ENCODE results near the gene DSN1. TPM values are rescaled to one million over a fixed set of nuclear protein-coding genes. Genes with fewer than 3 reads are reported as not detected.

The DSN1 gene
- total RNA-seq, 2 experiments from 2014 or later = 33.5 to 35.3 TPM

GRCh38 chr20:36744243-36744642 is 29.3 kb downstream of the DSN1 start:
- ChIA-PET CTCF (interaction anchor here (0.9 to 2.1 kb wide), 5 partner anchors 8 to 238 kb away, joined by 3 to 6 read pairs (median 3); no protein-coding TSS in a partner anchor), POLR2A (interaction anchor here (0.6 to 1.1 kb wide), 2 partner anchors 11 to 114 kb away, joined by 3 read pairs; no protein-coding TSS in a partner anchor)
- Mint-ChIP-seq H3K36me3 (ENCODE audit: low read depth) (peaks cover 9% of the 10 kb centered on the region), H3K4me1 (peaks cover 19% of the 10 kb centered on the region), H3K9me3 (no peaks in the 10 kb centered on the region), H3K27ac (peak overlapping the region; percentile 44), H3K27me3 (peaks cover 2% of the 10 kb centered on the region), H3K4me3 (peak overlapping the region; percentile 87)
- no peak for DNase-seq

DNA sequence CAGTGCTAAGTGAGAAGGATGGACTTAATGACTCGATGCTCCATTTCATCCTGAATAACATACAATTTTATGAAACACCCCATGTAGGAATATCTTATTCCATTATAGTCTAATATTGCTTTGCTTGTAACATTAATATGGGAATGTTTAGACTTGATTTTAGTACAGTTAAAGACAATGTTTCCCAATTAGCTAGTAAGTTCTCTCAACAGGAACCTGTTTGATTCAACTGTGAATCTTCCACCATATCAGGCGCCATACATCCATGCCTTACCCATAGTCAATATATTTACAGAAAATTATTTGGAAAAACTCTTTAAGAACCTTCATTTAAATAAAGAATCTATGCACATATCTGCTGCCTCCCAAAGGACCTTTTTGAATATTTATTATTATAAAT is 31.0 kb downstream of the DSN1 start:
- DNase-seq = no peak
- Mint-ChIP-seq H3K9me3 (no peaks in the 10 kb centered on the region), H3K4me1 (peaks cover 19% of the 10 kb centered on the region), H3K27ac (no peak overlapping the region), H3K27me3 (peaks cover 2% of the 10 kb centered on the region), H3K4me3 (no peak overlapping the region), H3K36me3 (ENCODE audit: low read depth) (peaks cover 9% of the 10 kb centered on the region)
- ChIA-PET POLR2A (no interaction called here), CTCF (interaction anchor here (1.0 kb wide), 1 partner anchor 9 kb away, joined by 3 read pairs; no protein-coding TSS in a partner anchor)

GRCh38 chr20:36741072-36741471 is 32.5 kb downstream of the DSN1 start:
- no peaks in the 10 kb centered on the region for H3K9me3 Mint-ChIP-seq
- POLR2A ChIA-PET = no interaction called here
- no peak overlapping the region for H3K27ac Mint-ChIP-seq
- H3K36me3 Mint-ChIP-seq (ENCODE audit: low read depth) = peaks cover 6% of the 10 kb centered on the region
- H3K4me3 Mint-ChIP-seq = no peak overlapping the region
- H3K27me3 Mint-ChIP-seq = peaks cover 2% of the 10 kb centered on the region
- DNase-seq = no peak
- CTCF ChIA-PET = interaction anchor here (0.7 to 1.3 kb wide), 5 partner anchors 14 to 114 kb away, joined by 3 to 5 read pairs (median 3); partner anchors contain the start of gene DSN1
- peaks cover 11% of the 10 kb centered on the region for H3K4me1 Mint-ChIP-seq

DNA sequence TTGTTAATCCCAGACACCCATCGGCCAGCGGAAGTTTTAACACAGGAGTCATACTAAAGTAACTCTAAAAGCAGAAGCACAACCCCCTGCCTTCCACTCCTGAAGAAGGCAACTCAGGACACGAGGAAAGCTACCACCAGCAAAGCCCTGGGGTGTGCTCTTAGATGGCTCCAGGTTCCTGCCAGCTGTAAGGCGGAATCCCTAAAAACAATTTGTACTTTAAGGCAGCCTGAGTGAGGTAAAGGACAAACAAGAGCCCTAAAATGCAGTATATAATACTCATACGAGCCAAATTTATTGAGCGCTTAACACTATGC is 36.4 kb downstream of the DSN1 start:
- Mint-ChIP-seq H3K4me3 (no peak overlapping the region), H3K9me3 (no peaks in the 10 kb centered on the region)
- POLR2A ChIA-PET = interaction anchor here (0.6 kb wide), 1 partner anchor 184 kb away, joined by 3 read pairs; no protein-coding TSS in a partner anchor

GRCh38 chr20:36736451-36737182 is 36.9 kb downstream of the DSN1 start:
- POLR2A ChIA-PET = interaction anchor here (0.6 kb wide), 1 partner anchor 185 kb away, joined by 3 read pairs; no protein-coding TSS in a partner anchor
- H3K27ac Mint-ChIP-seq = no peak overlapping the region
- DNase-seq = no peak
- CTCF ChIA-PET = interaction anchor here (0.8 to 4.7 kb wide), 7 partner anchors 8 to 38 kb away, joined by 4 to 16 read pairs (median 5); partner anchors contain the start of genes DSN1 and NDRG3
- H3K4me3 Mint-ChIP-seq = no peak overlapping the region
- no peaks in the 10 kb centered on the region for H3K9me3 Mint-ChIP-seq
- peaks cover 28% of the 10 kb centered on the region for H3K4me1 Mint-ChIP-seq
- no peaks in the 10 kb centered on the region for H3K36me3 Mint-ChIP-seq (ENCODE audit: low read depth)
- no peaks in the 10 kb centered on the region for H3K27me3 Mint-ChIP-seq

More for the DNA sequence above, 36.4 kb downstream of the DSN1 start:
- no peak for DNase-seq
- peaks cover 2% of the 10 kb centered on the region for H3K27me3 Mint-ChIP-seq
- H3K27ac Mint-ChIP-seq = no peak overlapping the region
- no peaks in the 10 kb centered on the region for H3K36me3 Mint-ChIP-seq (ENCODE audit: low read depth)
- H3K4me1 Mint-ChIP-seq = peaks cover 27% of the 10 kb centered on the region
- CTCF ChIA-PET = interaction anchor here (0.8 to 4.7 kb wide), 4 partner anchors 10 to 37 kb away, joined by 4 to 16 read pairs (median 4); partner anchors contain the start of gene DSN1

- Mint-ChIP-seq H3K9me3 (no peaks in the 10 kb centered on the region), H3K36me3 (ENCODE audit: low read depth) (peaks cover 3% of the 10 kb centered on the region), H3K27ac (no peak overlapping the region), H3K27me3 (no peaks in the 10 kb centered on the region), H3K4me1 (peaks cover 38% of the 10 kb centered on the region), H3K4me3 (no peak overlapping the region)
- POLR2A ChIA-PET = interaction anchor here (0.6 kb wide), 1 partner anchor 25 kb away, joined by 4 read pairs; no protein-coding TSS in a partner anchor
- no peak for DNase-seq
- CTCF ChIA-PET = interaction anchor here (2.3 kb wide), 1 partner anchor 9 kb away, joined by 10 read pairs; no protein-coding TSS in a partner anchor
Measured at GRCh38 chr20:36732456-36732855, 41.1 kb downstream of the DSN1 start.

DNA sequence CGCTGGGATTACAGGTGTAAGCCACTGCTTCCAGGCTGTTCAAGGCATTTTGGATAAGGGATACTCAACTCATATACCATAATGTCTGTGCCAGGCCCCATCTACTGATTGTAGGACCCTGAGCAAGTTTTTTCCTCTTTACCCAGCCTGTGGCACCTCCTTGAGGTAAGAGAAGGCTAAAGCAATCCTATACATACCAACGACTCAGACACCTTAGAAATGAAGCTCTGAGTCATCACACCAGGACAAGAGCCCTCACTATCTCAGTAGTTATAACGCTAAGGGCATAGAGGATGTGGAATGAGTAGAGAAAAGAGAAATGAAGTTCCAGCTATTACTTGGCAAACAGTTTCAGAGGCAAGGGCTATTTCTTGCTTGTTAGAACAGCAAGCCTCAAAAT is 44.6 kb downstream of the DSN1 start:
- POLR2A ChIA-PET = no interaction called here
- H3K4me1 Mint-ChIP-seq = peaks cover 28% of the 10 kb centered on the region
- peak; percentile 18 for DNase-seq
- H3K27me3 Mint-ChIP-seq = no peaks in the 10 kb centered on the region
- H3K4me3 Mint-ChIP-seq = no peak overlapping the region
- H3K36me3 Mint-ChIP-seq (ENCODE audit: low read depth) = peaks cover 3% of the 10 kb centered on the region
- H3K9me3 Mint-ChIP-seq = no peaks in the 10 kb centered on the region
- CTCF ChIA-PET = interaction anchor here (0.5 to 1.4 kb wide), 4 partner anchors 11 to 201 kb away, joined by 3 read pairs; no protein-coding TSS in a partner anchor
- H3K27ac Mint-ChIP-seq = no peak overlapping the region

GRCh38 chr20:36726168-36726567 is 47.4 kb downstream of the DSN1 start:
- H3K27me3 Mint-ChIP-seq = no peaks in the 10 kb centered on the region
- ChIA-PET POLR2A (no interaction called here), CTCF (interaction anchor here (1.6 kb wide), 1 partner anchor 9 kb away, joined by 5 read pairs; no protein-coding TSS in a partner anchor)
- H3K4me1 Mint-ChIP-seq = peaks cover 13% of the 10 kb centered on the region
- peaks cover 8% of the 10 kb centered on the region for H3K36me3 Mint-ChIP-seq (ENCODE audit: low read depth)
- no peak overlapping the region for H3K4me3 Mint-ChIP-seq
- no peak for DNase-seq
- H3K9me3 Mint-ChIP-seq = no peaks in the 10 kb centered on the region
- no peak overlapping the region for H3K27ac Mint-ChIP-seq

DNA sequence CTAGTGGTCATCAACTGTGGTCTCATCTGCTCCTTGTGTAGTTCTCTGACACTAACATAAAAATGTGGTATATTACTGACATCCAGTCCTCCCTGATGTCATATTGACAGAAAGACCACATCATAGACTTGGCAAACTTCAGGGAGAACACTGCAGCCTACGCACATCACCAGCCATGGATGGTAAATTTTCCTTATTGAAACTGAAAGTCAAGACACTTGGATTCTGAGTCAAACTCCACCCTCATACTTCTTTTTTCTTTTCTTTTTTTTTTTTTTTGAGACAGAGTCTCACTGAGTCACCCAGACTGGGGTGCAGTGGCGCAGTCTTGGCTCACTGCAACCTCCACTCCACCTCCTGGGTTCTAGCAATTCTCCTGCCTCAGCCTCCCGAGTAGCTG is 53.1 kb downstream of the DSN1 start:
- no peak overlapping the region for H3K27ac Mint-ChIP-seq
- H3K27me3 Mint-ChIP-seq = no peaks in the 10 kb centered on the region
- no peaks in the 10 kb centered on the region for H3K9me3 Mint-ChIP-seq
- peaks cover 13% of the 10 kb centered on the region for H3K36me3 Mint-ChIP-seq (ENCODE audit: low read depth)
- DNase-seq = no peak
- ChIA-PET POLR2A (no interaction called here), CTCF (interaction anchor here (1.1 kb wide), 1 partner anchor 34 kb away, joined by 3 read pairs; no protein-coding TSS in a partner anchor)
- H3K4me1 Mint-ChIP-seq = peaks cover 12% of the 10 kb centered on the region
- no peak overlapping the region for H3K4me3 Mint-ChIP-seq

- Mint-ChIP-seq H3K9me3 (no peaks in the 10 kb centered on the region), H3K27ac (no peak overlapping the region), H3K4me1 (peaks cover 12% of the 10 kb centered on the region), H3K27me3 (no peaks in the 10 kb centered on the region), H3K36me3 (ENCODE audit: low read depth) (peaks cover 13% of the 10 kb centered on the region), H3K4me3 (no peak overlapping the region)
- ChIA-PET POLR2A (interaction anchor here (0.6 kb wide), 1 partner anchor 94 kb away, joined by 11 read pairs; no protein-coding TSS in a partner anchor), CTCF (interaction anchor here (0.7 to 1.8 kb wide), 4 partner anchors 12 to 37 kb away, joined by 3 to 4 read pairs (median 3); no protein-coding TSS in a partner anchor)
- peak; percentile 21 for DNase-seq
Measured at GRCh38 chr20:36717657-36718056, 55.9 kb downstream of the DSN1 start.

- no peak overlapping the region for H3K4me3 Mint-ChIP-seq
- peaks cover 13% of the 10 kb centered on the region for H3K36me3 Mint-ChIP-seq (ENCODE audit: low read depth)
- ChIA-PET POLR2A (no interaction called here), CTCF (interaction anchor here (0.9 kb wide), 1 partner anchor 38 kb away, joined by 3 read pairs; no protein-coding TSS in a partner anchor)
- H3K4me1 Mint-ChIP-seq = peaks cover 12% of the 10 kb centered on the region
- H3K27me3 Mint-ChIP-seq = no peaks in the 10 kb centered on the region
- H3K27ac Mint-ChIP-seq = no peak overlapping the region
- H3K9me3 Mint-ChIP-seq = no peaks in the 10 kb centered on the region
- no peak for DNase-seq
Measured at GRCh38 chr20:36717021-36717420, 56.5 kb downstream of the DSN1 start.

GRCh38 chr20:36712775-36713174 is 60.8 kb downstream of the DSN1 start:
- ChIA-PET POLR2A (no interaction called here), CTCF (no interaction called here)
- Mint-ChIP-seq H3K27ac (no peak overlapping the region), H3K27me3 (no peaks in the 10 kb centered on the region), H3K36me3 (ENCODE audit: low read depth) (no peaks in the 10 kb centered on the region), H3K4me1 (no peaks in the 10 kb centered on the region), H3K9me3 (no peaks in the 10 kb centered on the region), H3K4me3 (no peak overlapping the region)
- DNase-seq = no peak

DNA sequence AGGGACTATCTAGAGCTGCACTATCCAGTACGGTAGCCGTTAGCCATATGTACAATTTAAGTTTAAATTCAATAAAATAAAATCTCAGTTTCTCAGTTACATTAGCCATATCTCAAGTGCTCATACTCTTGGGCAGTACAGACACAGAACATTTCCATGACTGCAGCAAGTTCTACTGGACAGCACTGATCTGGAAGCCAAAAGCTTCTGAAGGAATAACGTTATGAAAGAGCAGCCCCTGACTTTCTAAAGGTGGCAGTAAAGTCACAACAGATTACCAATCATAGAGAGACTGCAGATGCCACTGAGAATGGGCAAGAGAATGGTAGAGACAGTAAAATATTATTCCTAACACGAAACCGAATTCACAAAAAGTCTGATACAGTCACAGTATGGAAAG is 64.4 kb downstream of the DSN1 start:
- H3K4me3 Mint-ChIP-seq = no peak overlapping the region
- H3K27ac Mint-ChIP-seq = no peak overlapping the region
- CTCF ChIA-PET = interaction anchor here (0.6 kb wide), 1 partner anchor 272 kb away, joined by 3 read pairs; no protein-coding TSS in a partner anchor
- peaks cover 2% of the 10 kb centered on the region for H3K4me1 Mint-ChIP-seq
- H3K36me3 Mint-ChIP-seq (ENCODE audit: low read depth) = peaks cover 2% of the 10 kb centered on the region
- POLR2A ChIA-PET = no interaction called here
- no peak for DNase-seq
- H3K27me3 Mint-ChIP-seq = no peaks in the 10 kb centered on the region
- H3K9me3 Mint-ChIP-seq = no peaks in the 10 kb centered on the region

Measured in activated CD4-positive, alpha-beta T cell treated with anti-CD3 and anti-CD28 coated beads, Interleukin-2, amount 10 ng/mL, durations not matched to agents 7 days and 5 days (primary cell).